Measurements from ENCODE around the gene RANBP17.

RANBP17 gene

GRCh38 chr5:170861917-170862766 lies at the start of gene RANBP17:
Gene RANBP17 (plus strand): TSS chr5:170862018.
- no peak for TF ChIP-seq CTCF (IDR thresholded peaks at IDR 0.05; ENCODE audit: low read depth, low read length, missing control alignments)
- DNase-seq (ENCODE audit: low read depth) = no peak
- H3K4me3 ChIP-seq (ENCODE audit: low read depth, low read length) = no peak within 1 kb of the TSS

GRCh38 chr5:170813231-170813630 lies 48.6 kb upstream of the RANBP17 start:
- TF ChIP-seq CTCF (IDR thresholded peaks at IDR 0.05; ENCODE audit: low read depth, low read length, missing control alignments) = no peak
- DNase-seq (ENCODE audit: low read depth) = no peak
- no peak overlapping the region for H3K4me3 ChIP-seq (ENCODE audit: low read depth, low read length)

- no peak overlapping the region for H3K4me3 ChIP-seq (ENCODE audit: low read depth, low read length)
These were observed 44.6 kb upstream of the RANBP17 start for GRCh38 chr5:170817195-170817594.

GRCh38 chr5:170818232-170818631 lies 43.6 kb upstream of the RANBP17 start:
- no peak overlapping the region for H3K4me3 ChIP-seq (ENCODE audit: low read depth, low read length)
- TF ChIP-seq CTCF (IDR thresholded peaks at IDR 0.05; ENCODE audit: low read depth, low read length, missing control alignments) = no peak
- no peak for DNase-seq (ENCODE audit: low read depth)

More at GRCh38 chr5:170817195-170817594, 44.6 kb upstream of the RANBP17 start:
- DNase-seq (ENCODE audit: low read depth) = no peak
- TF ChIP-seq CTCF (IDR thresholded peaks at IDR 0.05; ENCODE audit: low read depth, low read length, missing control alignments) = no peak

GRCh38 chr5:170819824-170820223 lies 42.0 kb upstream of the RANBP17 start:
- no peak for TF ChIP-seq CTCF (IDR thresholded peaks at IDR 0.05; ENCODE audit: low read depth, low read length, missing control alignments)
- DNase-seq (ENCODE audit: low read depth) = no peak
- no peak overlapping the region for H3K4me3 ChIP-seq (ENCODE audit: low read depth, low read length)

GRCh38 chr5:170821257-170821800 lies 40.5 kb upstream of the RANBP17 start:
- no peak for TF ChIP-seq CTCF (IDR thresholded peaks at IDR 0.05; ENCODE audit: low read depth, low read length, missing control alignments)
- no peak overlapping the region for H3K4me3 ChIP-seq (ENCODE audit: low read depth, low read length)

More at GRCh38 chr5:170821257-170821800, 40.5 kb upstream of the RANBP17 start:
- no peak for DNase-seq (ENCODE audit: low read depth)
